ENCODE results near the gene DNAJC15. TPM values are rescaled to one million over a fixed set of nuclear protein-coding genes. Genes with fewer than 3 reads are reported as not detected.
"Not testable (repeated sequence)": the region's sequence is repeated elsewhere in the genome, so short reads cannot be mapped to it uniquely, and the experiment has no call there.

Gene DNAJC15
- total and polyA plus RNA-seq, 2 of the 4 experiments (the other 2 are of a cell fraction) = 7.0 to 22.0 TPM

DNA sequence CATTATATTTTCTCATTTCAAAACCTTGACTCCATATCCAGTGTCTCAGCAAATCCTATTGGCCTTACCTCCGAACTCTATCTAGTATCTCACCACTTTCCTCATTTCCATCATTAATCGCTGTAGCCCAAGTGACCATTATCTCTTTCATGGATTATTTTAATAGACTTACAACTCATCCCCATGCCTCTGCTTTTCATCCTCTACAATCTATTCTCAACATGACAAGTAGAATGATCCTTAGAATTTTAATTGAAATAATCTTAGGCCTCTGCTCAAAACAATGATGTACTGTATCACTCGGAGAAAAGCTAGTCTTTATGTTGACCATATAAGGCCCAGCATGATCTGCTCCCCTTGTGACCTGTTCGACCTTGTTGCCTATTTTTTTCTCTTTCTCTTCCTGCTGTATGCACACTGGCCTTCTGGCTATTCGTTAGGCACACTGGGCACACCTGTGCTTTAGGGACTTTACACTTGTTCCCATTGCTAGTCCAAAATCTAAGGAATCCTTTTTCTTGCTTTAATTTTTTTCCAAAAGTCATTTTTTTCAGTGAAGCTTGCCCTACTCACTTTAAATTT lies 21.4 kb downstream of the DNAJC15 start:
- POLR2A ChIA-PET (ENCODE audit: unreplicated experiment) = no interaction called here
- no peak overlapping the region for H3K4me3 ChIP-seq (ENCODE audit: insufficient read depth, low read depth, low read length)
- H4K8ac ChIP-seq (ENCODE audit: low read depth in 2 of 2, low read length in 2 of 2) = no peak overlapping the region
- no peaks in the 10 kb centered on the region for H3K27me3 ChIP-seq (ENCODE audit: control insufficient read depth, insufficient read depth, low read length)
- H2AK5ac ChIP-seq (ENCODE audit: low read depth, low read length) = no peak overlapping the region
- no TSS peak for BruUV-seq (replicated peaks)
- 89% methylated on average over 3 of the region's 5 CpGs; no CpG with 5 or more reads in 1 of the 2 experiments for WGBS, 2 experiments (ENCODE audit: extremely low coverage in 2 of 2, insufficient read length in 1 of 2)
- peaks cover 4% of the 10 kb centered on the region; the same call in 1 of the 2 replicates for H3K36me3 ChIP-seq (ENCODE audit: control insufficient read depth, insufficient read depth, low read length)
- no peak overlapping the region for H2BK20ac ChIP-seq (ENCODE audit: low read depth, low read length)
- dilution Hi-C loops (cut with HindIII; ENCODE audit: low sequenced_read_pairs, unreplicated experiment) = no loop called here
- H3K9ac ChIP-seq (ENCODE audit: low read depth, low read length) = no peak overlapping the region
- no peak overlapping the region for H2BK5ac ChIP-seq (ENCODE audit: low read depth, low read length, poor library complexity, severe bottlenecking)
- no peak overlapping the region for H3K4ac ChIP-seq (ENCODE audit: low read depth, low read length)
- H3K4me2 ChIP-seq (ENCODE audit: low read depth, low read length) = no peak overlapping the region
- H4K91ac ChIP-seq (ENCODE audit: insufficient read depth, low read depth, low read length) = no peak overlapping the region
- peaks cover 40 to 44% of the 10 kb centered on the region in 2 experiments for H3K79me1 ChIP-seq (ENCODE audit: low read depth in 1 of 2, low read length in 2 of 2)
- no peak overlapping the region for H3K27ac ChIP-seq (ENCODE audit: insufficient read depth, low read length)
- H3K56ac ChIP-seq (ENCODE audit: extremely low read depth, insufficient read depth, low read length) = no peak overlapping the region
- intact Hi-C loops (cut with micrococcal nuclease) = no loop called here
- ATAC-seq (ENCODE audit: low read depth) (no peak), DNase-seq (no peak)
- H2AK9ac ChIP-seq (replicated peaks; ENCODE audit: low read depth, low read length, poor library complexity) = no peak overlapping the region
- H4K5ac ChIP-seq (ENCODE audit: low read depth, low read length) = no peak overlapping the region
- no peak overlapping the region for H3K23ac ChIP-seq (ENCODE audit: low read depth, low read length)
- H2AFZ ChIP-seq (replicated peaks; ENCODE audit: low read length, poor library complexity) = no peak overlapping the region
- H3K14ac ChIP-seq (replicated peaks; ENCODE audit: low read depth, low read length) = no peak overlapping the region
- no peaks in the 10 kb centered on the region for H3K9me3 ChIP-seq (ENCODE audit: control insufficient read depth, insufficient read depth, low read length)
- TF ChIP-seq, protein P1, sequence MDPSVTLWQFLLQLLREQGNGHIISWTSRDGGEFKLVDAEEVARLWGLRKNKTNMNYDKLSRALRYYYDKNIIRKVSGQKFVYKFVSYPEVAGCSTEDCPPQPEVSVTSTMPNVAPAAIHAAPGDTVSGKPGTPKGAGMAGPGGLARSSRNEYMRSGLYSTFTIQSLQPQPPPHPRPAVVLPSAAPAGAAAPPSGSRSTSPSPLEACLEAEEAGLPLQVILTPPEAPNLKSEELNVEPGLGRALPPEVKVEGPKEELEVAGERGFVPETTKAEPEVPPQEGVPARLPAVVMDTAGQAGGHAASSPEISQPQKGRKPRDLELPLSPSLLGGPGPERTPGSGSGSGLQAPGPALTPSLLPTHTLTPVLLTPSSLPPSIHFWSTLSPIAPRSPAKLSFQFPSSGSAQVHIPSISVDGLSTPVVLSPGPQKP (IDR thresholded peaks at IDR 0.05; ENCODE audit: borderline replicate concordance, low read depth, low read length) = no peak
- CTCF ChIA-PET = no interaction called here
- peaks cover 5% of the 10 kb centered on the region; the same call in 1 of the 2 replicates for H4K20me1 ChIP-seq (ENCODE audit: insufficient read depth, low read length)
- H3K18ac ChIP-seq (ENCODE audit: low read depth, low read length) = no peak overlapping the region
- in situ Hi-C loops (cut with MboI; ENCODE audit: low sequenced_read_pairs) = no loop called here
- no peak overlapping the region for H2BK120ac ChIP-seq (ENCODE audit: low read depth, low read length)
- peaks cover 4% of the 10 kb centered on the region; the same call in 1 of the 2 replicates for H3K4me1 ChIP-seq (ENCODE audit: control insufficient read depth, insufficient read depth, low read length)
- H3K9me1 ChIP-seq (ENCODE audit: insufficient read depth, low read length) = peaks cover 4% of the 10 kb centered on the region; the same call in 1 of the 2 replicates
- no peak overlapping the region for H2BK15ac ChIP-seq (ENCODE audit: low read depth, low read length)

GRCh38 chr13:43045302-43045773 lies 22.0 kb downstream of the DNAJC15 start:
- BruUV-seq (replicated peaks); H3K56ac ChIP-seq (ENCODE audit: extremely low read depth, insufficient read depth, low read length); H2AFZ ChIP-seq (replicated peaks; ENCODE audit: low read length, poor library complexity); dilution Hi-C loops (cut with HindIII; ENCODE audit: low sequenced_read_pairs, unreplicated experiment); H3K4me3 ChIP-seq (ENCODE audit: insufficient read depth, low read depth, low read length); H2BK20ac ChIP-seq (ENCODE audit: low read depth, low read length); H2BK5ac ChIP-seq (ENCODE audit: low read depth, low read length, poor library complexity, severe bottlenecking); H3K18ac ChIP-seq (ENCODE audit: low read depth, low read length); H4K20me1 ChIP-seq (ENCODE audit: insufficient read depth, low read length); H4K5ac ChIP-seq (ENCODE audit: low read depth, low read length); H3K27me3 ChIP-seq (ENCODE audit: control insufficient read depth, insufficient read depth, low read length); H3K4ac ChIP-seq (ENCODE audit: low read depth, low read length); ATAC-seq (ENCODE audit: low read depth); H2AK5ac ChIP-seq (ENCODE audit: low read depth, low read length); POLR2A ChIA-PET (ENCODE audit: unreplicated experiment); in situ Hi-C loops (cut with MboI; ENCODE audit: low sequenced_read_pairs); H3K14ac ChIP-seq (replicated peaks; ENCODE audit: low read depth, low read length); CTCF ChIA-PET; H3K9ac ChIP-seq (ENCODE audit: low read depth, low read length); intact Hi-C loops (cut with micrococcal nuclease); H3K9me1 ChIP-seq (ENCODE audit: insufficient read depth, low read length); H3K23ac ChIP-seq (ENCODE audit: low read depth, low read length); H3K27ac ChIP-seq (ENCODE audit: insufficient read depth, low read length); H2AK9ac ChIP-seq (replicated peaks; ENCODE audit: low read depth, low read length, poor library complexity); H3K4me1 ChIP-seq (ENCODE audit: control insufficient read depth, insufficient read depth, low read length); H3K4me2 ChIP-seq (ENCODE audit: low read depth, low read length); H3K36me3 ChIP-seq (ENCODE audit: control insufficient read depth, insufficient read depth, low read length); DNase-seq; H3K9me3 ChIP-seq (ENCODE audit: control insufficient read depth, insufficient read depth, low read length); H4K91ac ChIP-seq (ENCODE audit: insufficient read depth, low read depth, low read length); H4K8ac ChIP-seq (ENCODE audit: low read depth in 2 of 2, low read length in 2 of 2); H2BK15ac ChIP-seq (ENCODE audit: low read depth, low read length); H2BK120ac ChIP-seq (ENCODE audit: low read depth, low read length): not testable (repeated sequence)
- 100% methylated on average over 1 of the region's 10 CpGs; no CpG with 5 or more reads in 1 of the 2 experiments for WGBS, 2 experiments (ENCODE audit: extremely low coverage in 2 of 2, insufficient read length in 1 of 2)
- peaks cover 37 to 44% of the 10 kb centered on the region in 2 experiments for H3K79me1 ChIP-seq (ENCODE audit: low read depth in 1 of 2, low read length in 2 of 2)
